ENCODE data around the gene HIVEP2. TPM values are rescaled to one million over a fixed set of nuclear protein-coding genes. Genes with fewer than 3 reads are reported as not detected.

The HIVEP2 gene
- total and polyA plus RNA-seq, 2 donors (not counting 1 experiment from before 2014, with no cell fraction given), result 5.8 to 31.9 TPM

DNA sequence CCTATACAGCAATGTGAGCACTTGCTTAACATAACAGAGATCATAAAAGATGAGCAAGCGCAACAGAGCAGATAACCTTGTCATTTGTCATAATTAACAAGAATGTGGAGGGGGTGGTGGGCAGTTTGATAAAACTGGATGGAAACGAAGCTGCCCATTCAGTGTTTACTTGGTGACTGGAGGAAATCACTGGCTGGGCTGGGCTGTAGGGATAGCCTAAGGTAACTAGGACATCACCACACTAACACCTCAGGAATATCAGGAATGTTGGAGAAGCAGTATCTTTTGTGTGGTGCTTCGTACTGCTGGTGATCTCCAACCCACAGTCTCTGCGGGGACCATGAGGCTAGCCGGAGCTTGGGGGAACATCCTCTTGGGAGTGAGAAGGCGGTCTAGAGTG, 218.4 kb downstream of the HIVEP2 start:
- ATAC-seq (ENCODE audit: low read depth), result no peak
- H3K9me3 ChIP-seq (ENCODE audit: control extremely low read depth in 1 of 3, control insufficient read depth in 2 of 3, insufficient read depth in 1 of 3, low read length in 2 of 3), result no peaks in the 10 kb centered on the region
- H3K4me1 ChIP-seq (ENCODE audit: control insufficient read depth in 2 of 2, insufficient read depth in 2 of 2, low read length in 2 of 2), result peaks cover 8 to 18% of the 10 kb centered on the region in 2 donors
- H2AFZ ChIP-seq (ENCODE audit: insufficient read depth, low read depth, low read length, poor library complexity, severe bottlenecking), result no peak overlapping the region
- no peaks in the 10 kb centered on the region for H3K36me3 ChIP-seq (replicated peaks in 1 of 2; ENCODE audit: control extremely low read depth in 1 of 2, control insufficient read depth in 1 of 2, extremely low read depth in 1 of 2, insufficient read depth in 2 of 2, low read length in 1 of 2)
- POLR2A ChIA-PET, result no interaction called here
- no peak overlapping the region for H3K4me3 ChIP-seq (ENCODE audit: control extremely low read depth in 1 of 5, extremely low read depth in 1 of 5, insufficient read depth in 1 of 5, low read depth in 2 of 5, low read length in 4 of 5)
- no peaks in the 10 kb centered on the region for H3K79me2 ChIP-seq (ENCODE audit: control insufficient read depth, insufficient read depth, low read length)
- no peak for TF ChIP-seq EZH2 (IDR thresholded peaks at IDR 0.05; ENCODE audit: borderline replicate concordance, insufficient read depth, low read depth, low read length, poor library complexity, severe bottlenecking)
- TF ChIP-seq, protein P1, sequence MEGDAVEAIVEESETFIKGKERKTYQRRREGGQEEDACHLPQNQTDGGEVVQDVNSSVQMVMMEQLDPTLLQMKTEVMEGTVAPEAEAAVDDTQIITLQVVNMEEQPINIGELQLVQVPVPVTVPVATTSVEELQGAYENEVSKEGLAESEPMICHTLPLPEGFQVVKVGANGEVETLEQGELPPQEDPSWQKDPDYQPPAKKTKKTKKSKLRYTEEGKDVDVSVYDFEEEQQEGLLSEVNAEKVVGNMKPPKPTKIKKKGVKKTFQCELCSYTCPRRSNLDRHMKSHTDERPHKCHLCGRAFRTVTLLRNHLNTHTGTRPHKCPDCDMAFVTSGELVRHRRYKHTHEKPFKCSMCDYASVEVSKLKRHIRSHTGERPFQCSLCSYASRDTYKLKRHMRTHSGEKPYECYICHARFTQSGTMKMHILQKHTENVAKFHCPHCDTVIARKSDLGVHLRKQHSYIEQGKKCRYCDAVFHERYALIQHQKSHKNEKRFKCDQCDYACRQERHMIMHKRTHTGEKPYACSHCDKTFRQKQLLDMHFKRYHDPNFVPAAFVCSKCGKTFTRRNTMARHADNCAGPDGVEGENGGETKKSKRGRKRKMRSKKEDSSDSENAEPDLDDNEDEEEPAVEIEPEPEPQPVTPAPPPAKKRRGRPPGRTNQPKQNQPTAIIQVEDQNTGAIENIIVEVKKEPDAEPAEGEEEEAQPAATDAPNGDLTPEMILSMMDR (IDR thresholded peaks at IDR 0.05), result no peak
- intact Hi-C loops (cut with micrococcal nuclease), result no loop called here
- no peak overlapping the region for H3K27ac ChIP-seq (ENCODE audit: low read length in 2 of 2)
- peaks cover 19% of the 10 kb centered on the region for H3K4me1 Mint-ChIP-seq
- no peak overlapping the region for H3K4me2 ChIP-seq (replicated peaks; ENCODE audit: low read depth, low read length, poor library complexity, severe bottlenecking)
- WGBS (ENCODE audit: insufficient coverage), result 100% methylated on average over 4 of the region's 6 CpGs
- no peak for DNase-seq
- H3K4me3 Mint-ChIP-seq, result no peak overlapping the region
- H3K27ac Mint-ChIP-seq, result no peak overlapping the region
- H3K9ac ChIP-seq (ENCODE audit: low read length), result no peak overlapping the region
- CTCF ChIA-PET, result no interaction called here
- H3K27me3 ChIP-seq (replicated peaks in 1 of 4; ENCODE audit: control extremely low read depth in 1 of 4, control insufficient read depth in 3 of 4, insufficient read depth in 4 of 4, low read length in 3 of 4), result no peaks in the 10 kb centered on the region
- no peaks in the 10 kb centered on the region for H3K9me3 Mint-ChIP-seq (ENCODE audit: insufficient read depth)
- no peaks in the 10 kb centered on the region for H3K27me3 Mint-ChIP-seq
- H4K20me1 ChIP-seq (ENCODE audit: control insufficient read depth, insufficient read depth, low read length, poor library complexity, severe bottlenecking), result no peaks in the 10 kb centered on the region

DNA sequence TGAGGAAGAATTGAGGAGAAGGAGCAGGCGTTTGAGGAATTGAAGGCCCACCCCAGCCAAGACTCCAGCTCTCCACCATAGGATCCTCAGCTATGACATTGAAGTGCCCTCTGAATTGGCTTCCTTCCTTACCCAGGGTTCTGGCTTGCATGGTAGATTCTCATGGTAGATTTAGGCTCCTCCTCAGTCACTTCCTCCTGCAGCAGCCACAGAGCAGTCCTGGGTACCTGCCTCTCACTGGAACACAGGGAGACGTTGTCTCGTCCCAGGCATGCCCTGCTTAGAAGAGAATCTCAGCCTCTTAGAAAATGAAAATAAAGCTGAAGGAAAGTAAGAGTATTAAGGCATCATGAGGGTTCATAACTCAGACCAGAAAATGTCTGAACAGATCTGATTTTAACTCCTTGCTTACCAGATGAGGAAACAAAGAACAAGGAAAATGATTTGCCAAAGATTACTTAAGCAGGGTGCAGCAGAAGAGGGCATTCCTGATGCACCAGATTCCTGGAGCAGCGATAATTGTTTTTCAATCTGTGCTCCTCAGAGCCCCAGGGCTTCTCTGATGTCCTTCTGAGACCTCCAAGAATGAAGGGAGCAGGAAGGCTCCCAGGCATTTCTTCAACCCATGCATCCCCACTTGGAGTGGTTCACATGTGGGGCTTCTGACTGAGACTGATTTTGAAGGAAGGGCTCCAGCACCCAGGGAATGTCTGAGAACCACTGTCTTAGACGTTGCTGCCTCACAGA, 219.8 kb downstream of the HIVEP2 start:
- no peak overlapping the region for H3K4me2 ChIP-seq (replicated peaks; ENCODE audit: low read depth, low read length, poor library complexity, severe bottlenecking)
- DNase-seq (no peak), ATAC-seq (ENCODE audit: low read depth) (no peak)
- no peak overlapping the region for H3K4me3 ChIP-seq (ENCODE audit: control extremely low read depth in 1 of 5, extremely low read depth in 1 of 5, insufficient read depth in 1 of 5, low read depth in 2 of 5, low read length in 4 of 5)
- CTCF ChIA-PET, result no interaction called here
- Mint-ChIP-seq H3K27me3 (no peaks in the 10 kb centered on the region), H3K27ac (no peak overlapping the region), H3K9me3 (ENCODE audit: insufficient read depth) (no peaks in the 10 kb centered on the region), H3K4me1 (peaks cover 28% of the 10 kb centered on the region), H3K4me3 (no peak overlapping the region)
- POLR2A ChIA-PET, result no interaction called here
- H2AFZ ChIP-seq (ENCODE audit: insufficient read depth, low read depth, low read length, poor library complexity, severe bottlenecking), result no peak overlapping the region
- H3K27me3 ChIP-seq (replicated peaks in 1 of 4; ENCODE audit: control extremely low read depth in 1 of 4, control insufficient read depth in 3 of 4, insufficient read depth in 4 of 4, low read length in 3 of 4), result no peaks in the 10 kb centered on the region
- 48% methylated on average over 3 of the region's 5 CpGs for WGBS (ENCODE audit: insufficient coverage)
- TF ChIP-seq EZH2 (IDR thresholded peaks at IDR 0.05; ENCODE audit: borderline replicate concordance, insufficient read depth, low read depth, low read length, poor library complexity, severe bottlenecking), result no peak
- TF ChIP-seq, protein P1 (IDR thresholded peaks at IDR 0.05), result no peak
- H3K27ac ChIP-seq (ENCODE audit: low read length in 2 of 2), result no peak overlapping the region
- H3K79me2 ChIP-seq (ENCODE audit: control insufficient read depth, insufficient read depth, low read length), result no peaks in the 10 kb centered on the region
- no peaks in the 10 kb centered on the region for H3K36me3 ChIP-seq (replicated peaks in 1 of 2; ENCODE audit: control extremely low read depth in 1 of 2, control insufficient read depth in 1 of 2, extremely low read depth in 1 of 2, insufficient read depth in 2 of 2, low read length in 1 of 2)
- intact Hi-C loops (cut with micrococcal nuclease), result no loop called here
- no peaks in the 10 kb centered on the region for H4K20me1 ChIP-seq (ENCODE audit: control insufficient read depth, insufficient read depth, low read length, poor library complexity, severe bottlenecking)
- H3K9me3 ChIP-seq (ENCODE audit: control extremely low read depth in 1 of 3, control insufficient read depth in 2 of 3, insufficient read depth in 1 of 3, low read length in 2 of 3), result no peaks in the 10 kb centered on the region
- no peak overlapping the region for H3K9ac ChIP-seq (ENCODE audit: low read length)
- peaks cover 13 to 29% of the 10 kb centered on the region in 2 donors for H3K4me1 ChIP-seq (ENCODE audit: control insufficient read depth in 2 of 2, insufficient read depth in 2 of 2, low read length in 2 of 2)
